ENCODE data around the gene GRB2.
A peak's percentile ranks its signal among the peaks of the same experiment; 100 is the strongest.
"Not testable (repeated sequence)": the region's sequence is repeated elsewhere in the genome, so short reads cannot be mapped to it uniquely, and the experiment has no call there.

Gene GRB2

GRCh38 chr17:75390982-75391381, 14.5 kb downstream of the GRB2 start:
- Histone ChIP-seq H3K9ac (ENCODE audit: low read length in 5 of 5) (peak overlapping the region in 4 of 5 donors; percentile 39 to 67 (median 54)), H3K27me3 (ENCODE audit: control insufficient read depth in 5 of 5, insufficient read depth in 4 of 5, low read length in 5 of 5) (no peaks in the 10 kb centered on the region), H3K4me3 (ENCODE audit: low read depth in 1 of 5, low read length in 5 of 5) (no peak overlapping the region), H3K9me3 (ENCODE audit: control insufficient read depth in 5 of 5, low read length in 5 of 5) (no peaks in the 10 kb centered on the region), H3K36me3 (ENCODE audit: control insufficient read depth in 5 of 5, insufficient read depth in 5 of 5, low read length in 5 of 5) (peaks cover 3 to 13% (median 8%) of the 10 kb centered on the region in 5 donors), H3K27ac (ENCODE audit: low read depth, low read length) (peak overlapping the region; percentile 80), H3K4me1 (ENCODE audit: control insufficient read depth in 5 of 5, insufficient read depth in 5 of 5, low read length in 5 of 5) (peaks cover 13 to 75% (median 60%) of the 10 kb centered on the region in 5 donors)

- no peak overlapping the region for H3K9ac ChIP-seq (ENCODE audit: low read length in 5 of 5)
- H3K27ac ChIP-seq (ENCODE audit: low read depth, low read length): no peak overlapping the region
- H3K4me1 ChIP-seq (ENCODE audit: control insufficient read depth in 5 of 5, insufficient read depth in 5 of 5, low read length in 5 of 5): peaks cover 3 to 57% (median 42%) of the 10 kb centered on the region in 5 donors
- H3K36me3 ChIP-seq (ENCODE audit: control insufficient read depth in 5 of 5, insufficient read depth in 5 of 5, low read length in 5 of 5): peaks cover 3 to 13% (median 8%) of the 10 kb centered on the region in 5 donors
- H3K4me3 ChIP-seq (ENCODE audit: low read depth in 1 of 5, low read length in 5 of 5): no peak overlapping the region
- H3K27me3 ChIP-seq (ENCODE audit: control insufficient read depth in 5 of 5, insufficient read depth in 4 of 5, low read length in 5 of 5): no peaks in the 10 kb centered on the region
- H3K9me3 ChIP-seq (ENCODE audit: control insufficient read depth in 5 of 5, low read length in 5 of 5): no peaks in the 10 kb centered on the region
These were observed 16.9 kb downstream of the GRB2 start for GRCh38 chr17:75388476-75389030.

GRCh38 chr17:75387771-75388170, 17.7 kb downstream of the GRB2 start:
- no peak overlapping the region for H3K9ac ChIP-seq (ENCODE audit: low read length in 5 of 5)
- H3K36me3 ChIP-seq (ENCODE audit: control insufficient read depth in 5 of 5, insufficient read depth in 5 of 5, low read length in 5 of 5): peaks cover 3 to 13% (median 6%) of the 10 kb centered on the region in 5 donors
- H3K4me1 ChIP-seq (ENCODE audit: control insufficient read depth in 5 of 5, insufficient read depth in 5 of 5, low read length in 5 of 5): peaks cover 3 to 57% (median 39%) of the 10 kb centered on the region in 5 donors
- H3K27ac ChIP-seq (ENCODE audit: low read depth, low read length): no peak overlapping the region
- H3K4me3 ChIP-seq (ENCODE audit: low read depth in 1 of 5, low read length in 5 of 5): no peak overlapping the region
- no peaks in the 10 kb centered on the region for H3K27me3 ChIP-seq (ENCODE audit: control insufficient read depth in 5 of 5, insufficient read depth in 4 of 5, low read length in 5 of 5)
- H3K9me3 ChIP-seq (ENCODE audit: control insufficient read depth in 5 of 5, low read length in 5 of 5): no peaks in the 10 kb centered on the region

- Histone ChIP-seq H3K27me3 (ENCODE audit: control insufficient read depth in 5 of 5, insufficient read depth in 4 of 5, low read length in 5 of 5) (no peaks in the 10 kb centered on the region), H3K4me3 (ENCODE audit: low read depth in 1 of 5, low read length in 5 of 5) (no peak overlapping the region), H3K36me3 (ENCODE audit: control insufficient read depth in 5 of 5, insufficient read depth in 5 of 5, low read length in 5 of 5) (peaks cover 3 to 8% (median 3%) of the 10 kb centered on the region in 5 donors), H3K9ac (ENCODE audit: low read length in 5 of 5) (no peak overlapping the region), H3K27ac (ENCODE audit: low read depth, low read length) (no peak overlapping the region), H3K4me1 (ENCODE audit: control insufficient read depth in 5 of 5, insufficient read depth in 5 of 5, low read length in 5 of 5) (peaks cover 3 to 46% (median 32%) of the 10 kb centered on the region in 5 donors), H3K9me3 (ENCODE audit: control insufficient read depth in 5 of 5, low read length in 5 of 5) (no peaks in the 10 kb centered on the region)
These were observed 19.0 kb downstream of the GRB2 start for GRCh38 chr17:75386430-75386829.

GRCh38 chr17:75384751-75385150, 20.7 kb downstream of the GRB2 start:
- Histone ChIP-seq H3K27me3 (ENCODE audit: control insufficient read depth in 5 of 5, insufficient read depth in 4 of 5, low read length in 5 of 5) (no peaks in the 10 kb centered on the region), H3K9ac (ENCODE audit: low read length in 5 of 5) (no peak overlapping the region), H3K27ac (ENCODE audit: low read depth, low read length) (no peak overlapping the region), H3K4me1 (ENCODE audit: control insufficient read depth in 5 of 5, insufficient read depth in 5 of 5, low read length in 5 of 5) (peaks cover 0 to 31% (median 21%) of the 10 kb centered on the region in 5 donors), H3K9me3 (ENCODE audit: control insufficient read depth in 5 of 5, low read length in 5 of 5) (no peaks in the 10 kb centered on the region), H3K4me3 (ENCODE audit: low read depth in 1 of 5, low read length in 5 of 5) (no peak overlapping the region), H3K36me3 (ENCODE audit: control insufficient read depth in 5 of 5, insufficient read depth in 5 of 5, low read length in 5 of 5) (peaks cover 0 to 8% (median 3%) of the 10 kb centered on the region in 5 donors)

- Histone ChIP-seq H3K27ac (ENCODE audit: low read depth, low read length) (no peak overlapping the region), H3K9ac (ENCODE audit: low read length in 5 of 5) (no peak overlapping the region), H3K4me3 (ENCODE audit: low read depth in 1 of 5, low read length in 5 of 5) (no peak overlapping the region), H3K27me3 (ENCODE audit: control insufficient read depth in 5 of 5, insufficient read depth in 4 of 5, low read length in 5 of 5) (no peaks in the 10 kb centered on the region), H3K4me1 (ENCODE audit: control insufficient read depth in 5 of 5, insufficient read depth in 5 of 5, low read length in 5 of 5) (peaks cover 0 to 33% (median 21%) of the 10 kb centered on the region in 5 donors), H3K36me3 (ENCODE audit: control insufficient read depth in 5 of 5, insufficient read depth in 5 of 5, low read length in 5 of 5) (peaks cover 0 to 8% (median 3%) of the 10 kb centered on the region in 5 donors), H3K9me3 (ENCODE audit: control insufficient read depth in 5 of 5, low read length in 5 of 5) (no peaks in the 10 kb centered on the region)
These were observed 21.7 kb downstream of the GRB2 start for GRCh38 chr17:75383842-75384195.

- Histone ChIP-seq H3K4me1 (ENCODE audit: control insufficient read depth in 5 of 5, insufficient read depth in 5 of 5, low read length in 5 of 5) (peaks cover 0 to 14% (median 8%) of the 10 kb centered on the region in 5 donors), H3K27me3 (ENCODE audit: control insufficient read depth in 5 of 5, insufficient read depth in 4 of 5, low read length in 5 of 5) (no peaks in the 10 kb centered on the region), H3K4me3 (ENCODE audit: low read depth in 1 of 5, low read length in 5 of 5) (no peak overlapping the region), H3K9me3 (ENCODE audit: control insufficient read depth in 5 of 5, low read length in 5 of 5) (no peaks in the 10 kb centered on the region), H3K27ac (ENCODE audit: low read depth, low read length) (no peak overlapping the region), H3K36me3 (ENCODE audit: control insufficient read depth in 5 of 5, insufficient read depth in 5 of 5, low read length in 5 of 5) (peaks cover 0 to 9% (median 5%) of the 10 kb centered on the region in 5 donors), H3K9ac (ENCODE audit: low read length in 5 of 5) (no peak overlapping the region)
These were observed 24.7 kb downstream of the GRB2 start for GRCh38 chr17:75380750-75381149.

GRCh38 chr17:75380315-75380714, 25.2 kb downstream of the GRB2 start:
- H3K36me3 ChIP-seq (ENCODE audit: control insufficient read depth in 5 of 5, insufficient read depth in 5 of 5, low read length in 5 of 5): peaks cover under 1 to 9% (median 5%) of the 10 kb centered on the region in 5 donors
- no peak overlapping the region for H3K27ac ChIP-seq (ENCODE audit: low read depth, low read length)
- no peak overlapping the region for H3K9ac ChIP-seq (ENCODE audit: low read length in 5 of 5)
- peaks cover 0 to 14% (median 8%) of the 10 kb centered on the region in 5 donors for H3K4me1 ChIP-seq (ENCODE audit: control insufficient read depth in 5 of 5, insufficient read depth in 5 of 5, low read length in 5 of 5)
- H3K4me3 ChIP-seq (ENCODE audit: low read depth in 1 of 5, low read length in 5 of 5): no peak overlapping the region
- H3K9me3 ChIP-seq (ENCODE audit: control insufficient read depth in 5 of 5, low read length in 5 of 5): no peaks in the 10 kb centered on the region
- H3K27me3 ChIP-seq (ENCODE audit: control insufficient read depth in 5 of 5, insufficient read depth in 4 of 5, low read length in 5 of 5): no peaks in the 10 kb centered on the region

- H3K9ac ChIP-seq (ENCODE audit: low read length in 5 of 5): peak overlapping the region in 1 of 5 donors; percentile 20
- not testable (repeated sequence) for H3K9me3 ChIP-seq (ENCODE audit: control insufficient read depth in 5 of 5, low read length in 5 of 5); H3K27ac ChIP-seq (ENCODE audit: low read depth, low read length); H3K27me3 ChIP-seq (ENCODE audit: control insufficient read depth in 5 of 5, insufficient read depth in 4 of 5, low read length in 5 of 5); H3K4me3 ChIP-seq (ENCODE audit: low read depth in 1 of 5, low read length in 5 of 5)
- H3K36me3 ChIP-seq (ENCODE audit: control insufficient read depth in 5 of 5, insufficient read depth in 5 of 5, low read length in 5 of 5): peaks cover 2 to 17% (median 9%) of the 10 kb centered on the region in 5 donors
- H3K4me1 ChIP-seq (ENCODE audit: control insufficient read depth in 5 of 5, insufficient read depth in 5 of 5, low read length in 5 of 5): peaks cover 0 to 14% (median 8%) of the 10 kb centered on the region in 5 donors
These were observed 26.1 kb downstream of the GRB2 start for GRCh38 chr17:75379426-75379825.

GRCh38 chr17:75373280-75373679, 32.2 kb downstream of the GRB2 start:
- Histone ChIP-seq H3K27me3 (ENCODE audit: control insufficient read depth in 5 of 5, insufficient read depth in 4 of 5, low read length in 5 of 5) (no peaks in the 10 kb centered on the region), H3K4me1 (ENCODE audit: control insufficient read depth in 5 of 5, insufficient read depth in 5 of 5, low read length in 5 of 5) (peaks cover 0 to 17% (median 10%) of the 10 kb centered on the region in 5 donors), H3K9ac (ENCODE audit: low read length in 5 of 5) (no peak overlapping the region), H3K27ac (ENCODE audit: low read depth, low read length) (no peak overlapping the region), H3K4me3 (ENCODE audit: low read depth in 1 of 5, low read length in 5 of 5) (no peak overlapping the region), H3K36me3 (ENCODE audit: control insufficient read depth in 5 of 5, insufficient read depth in 5 of 5, low read length in 5 of 5) (peaks cover 2 to 18% (median 10%) of the 10 kb centered on the region in 5 donors), H3K9me3 (ENCODE audit: control insufficient read depth in 5 of 5, low read length in 5 of 5) (no peaks in the 10 kb centered on the region)
